HL-60 (cell line): ENCODE results near the gene ACACB.

Experiments
- TF ChIP-seq, protein P1 (sequence below): IDR thresholded peaks from one replicate; pipeline ENCODE4 v1.5.1; 2011; ENCODE audit warnings: low read length, control low read depth, inconsistent platforms; ENCODE audit not compliant: insufficient read depth
- TF ChIP-seq, protein P2 (sequence below): IDR thresholded peaks from 2 replicates; pipeline ENCODE4 v1.6.1; 2012; ENCODE audit warnings: low read depth; ENCODE audit not compliant: insufficient replicate concordance

GRCh38 chr12:109247831-109248654 is 131.7 kb downstream of the ACACB start:
- TF ChIP-seq, protein P1, sequence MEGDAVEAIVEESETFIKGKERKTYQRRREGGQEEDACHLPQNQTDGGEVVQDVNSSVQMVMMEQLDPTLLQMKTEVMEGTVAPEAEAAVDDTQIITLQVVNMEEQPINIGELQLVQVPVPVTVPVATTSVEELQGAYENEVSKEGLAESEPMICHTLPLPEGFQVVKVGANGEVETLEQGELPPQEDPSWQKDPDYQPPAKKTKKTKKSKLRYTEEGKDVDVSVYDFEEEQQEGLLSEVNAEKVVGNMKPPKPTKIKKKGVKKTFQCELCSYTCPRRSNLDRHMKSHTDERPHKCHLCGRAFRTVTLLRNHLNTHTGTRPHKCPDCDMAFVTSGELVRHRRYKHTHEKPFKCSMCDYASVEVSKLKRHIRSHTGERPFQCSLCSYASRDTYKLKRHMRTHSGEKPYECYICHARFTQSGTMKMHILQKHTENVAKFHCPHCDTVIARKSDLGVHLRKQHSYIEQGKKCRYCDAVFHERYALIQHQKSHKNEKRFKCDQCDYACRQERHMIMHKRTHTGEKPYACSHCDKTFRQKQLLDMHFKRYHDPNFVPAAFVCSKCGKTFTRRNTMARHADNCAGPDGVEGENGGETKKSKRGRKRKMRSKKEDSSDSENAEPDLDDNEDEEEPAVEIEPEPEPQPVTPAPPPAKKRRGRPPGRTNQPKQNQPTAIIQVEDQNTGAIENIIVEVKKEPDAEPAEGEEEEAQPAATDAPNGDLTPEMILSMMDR: no peak
- TF ChIP-seq, protein P2, sequence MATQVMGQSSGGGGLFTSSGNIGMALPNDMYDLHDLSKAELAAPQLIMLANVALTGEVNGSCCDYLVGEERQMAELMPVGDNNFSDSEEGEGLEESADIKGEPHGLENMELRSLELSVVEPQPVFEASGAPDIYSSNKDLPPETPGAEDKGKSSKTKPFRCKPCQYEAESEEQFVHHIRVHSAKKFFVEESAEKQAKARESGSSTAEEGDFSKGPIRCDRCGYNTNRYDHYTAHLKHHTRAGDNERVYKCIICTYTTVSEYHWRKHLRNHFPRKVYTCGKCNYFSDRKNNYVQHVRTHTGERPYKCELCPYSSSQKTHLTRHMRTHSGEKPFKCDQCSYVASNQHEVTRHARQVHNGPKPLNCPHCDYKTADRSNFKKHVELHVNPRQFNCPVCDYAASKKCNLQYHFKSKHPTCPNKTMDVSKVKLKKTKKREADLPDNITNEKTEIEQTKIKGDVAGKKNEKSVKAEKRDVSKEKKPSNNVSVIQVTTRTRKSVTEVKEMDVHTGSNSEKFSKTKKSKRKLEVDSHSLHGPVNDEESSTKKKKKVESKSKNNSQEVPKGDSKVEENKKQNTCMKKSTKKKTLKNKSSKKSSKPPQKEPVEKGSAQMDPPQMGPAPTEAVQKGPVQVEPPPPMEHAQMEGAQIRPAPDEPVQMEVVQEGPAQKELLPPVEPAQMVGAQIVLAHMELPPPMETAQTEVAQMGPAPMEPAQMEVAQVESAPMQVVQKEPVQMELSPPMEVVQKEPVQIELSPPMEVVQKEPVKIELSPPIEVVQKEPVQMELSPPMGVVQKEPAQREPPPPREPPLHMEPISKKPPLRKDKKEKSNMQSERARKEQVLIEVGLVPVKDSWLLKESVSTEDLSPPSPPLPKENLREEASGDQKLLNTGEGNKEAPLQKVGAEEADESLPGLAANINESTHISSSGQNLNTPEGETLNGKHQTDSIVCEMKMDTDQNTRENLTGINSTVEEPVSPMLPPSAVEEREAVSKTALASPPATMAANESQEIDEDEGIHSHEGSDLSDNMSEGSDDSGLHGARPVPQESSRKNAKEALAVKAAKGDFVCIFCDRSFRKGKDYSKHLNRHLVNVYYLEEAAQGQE: no peak
